GM12878 (cell line): ENCODE measurements around the gene PCCB. TPM values are rescaled to one million over a fixed set of nuclear protein-coding genes. Genes with fewer than 3 reads are reported as not detected.
A peak's percentile ranks its signal among the peaks of the same experiment; 100 is the strongest.

Experiments used
- ATAC-seq: fragments of 200-7000 bp; cut with Tn5 transposase; 3 replicates; pipeline ENCODE4 v1.9.1; 2020; ENCODE audit warnings: mild to moderate bottlenecking, moderate library complexity
- BruUV-seq: library from RNA; stranded (reverse); fragments of 400-500 nt; replicated peaks from 2 replicates; lab custom pipeline; 2021; lab: Mats Ljungman, UMichigan
- CTCF ChIA-PET: fragments of 300-600 bp; sonication (Branson Sonifier 250); formaldehyde crosslinking; extraction: SDS; loops from one replicate; lab custom pipeline; 2021; ENCODE audit warnings: inconsistent platforms; lab: Yijun Ruan, JAX
- POLR2A ChIA-PET: fragments of 350-600 bp; formaldehyde crosslinking; extraction: SDS; loops from one replicate; lab custom pipeline; 2021; ENCODE audit warnings: inconsistent platforms; lab: Charles Lee
- RAD21 ChIA-PET: fragments of 300-600 bp; sonication (Branson Sonifier 250); formaldehyde crosslinking; loops from one replicate; lab custom pipeline; 2023; ENCODE audit warnings: antibody characterized with exemption; ENCODE audit not compliant: unreplicated experiment; lab: Charles Lee
- SMC1A ChIA-PET: fragments of 300-600 bp; sonication (Branson Sonifier 250); formaldehyde crosslinking; loops from one replicate; lab custom pipeline; 2023; ENCODE audit not compliant: unreplicated experiment, uncharacterized antibody; lab: Charles Lee
- DNase-seq: peaks from one replicate; pipeline ENCODE4 v3.0.0-alpha.2; 2011; ENCODE audit warnings: low read depth, low spot score
- FAIRE-seq: peaks from 3 replicates; lab custom pipeline; 2011; peaks lifted over from hg19 to GRCh38; lab: Jason Lieb, UNC
- H2AFZ ChIP-seq: 2 replicates; pipeline ENCODE4 v1.6.0; 2011; ENCODE audit warnings: low read depth, low read length, control low read depth; ENCODE audit not compliant: control insufficient read depth
- H3K27ac ChIP-seq: 2 replicates; pipeline ENCODE4 v1.5.1; 2011; ENCODE audit warnings: control low read depth; ENCODE audit not compliant: control insufficient read depth, insufficient read depth
- H3K27me3 ChIP-seq, 2 experiments: replicated peaks in 1 of 2; 2 replicates each; pipeline versions ENCODE4 v1.6.0 to v1.6.1; 2011; ENCODE audit warnings: low read length in 1 of 2; ENCODE audit not compliant: control insufficient read depth in 2 of 2, insufficient read depth in 2 of 2
- H3K36me3 ChIP-seq, 2 experiments: 2 replicates each; pipeline ENCODE4 v1.5.1; 2011; ENCODE audit warnings: low read length in 1 of 2; ENCODE audit not compliant: control insufficient read depth in 2 of 2, insufficient read depth in 2 of 2
- H3K4me1 ChIP-seq: 2 replicates; pipeline ENCODE4 v1.6.1; 2011; ENCODE audit warnings: mild to moderate bottlenecking, low read length, moderate library complexity, mixed read lengths; ENCODE audit not compliant: control insufficient read depth, insufficient read depth
- H3K4me2 ChIP-seq: 2 replicates; pipeline ENCODE4 v1.6.0; 2011; ENCODE audit warnings: control low read depth; ENCODE audit not compliant: control insufficient read depth, insufficient read depth
- H3K4me3 ChIP-seq: fragments of 200-600 bp; sonication (generic); 2 replicates; pipeline ENCODE4 v1.5.1; 2016
- H3K79me2 ChIP-seq: 2 replicates; pipeline ENCODE4 v1.6.0; 2011; ENCODE audit warnings: low read length; ENCODE audit not compliant: control insufficient read depth, insufficient read depth
- H3K9ac ChIP-seq: 2 replicates; pipeline ENCODE4 v1.8.0; 2011; ENCODE audit warnings: low read length, control low read depth, mixed read lengths; ENCODE audit not compliant: control insufficient read depth, insufficient read depth
- H3K9me3 ChIP-seq: replicated peaks from 3 replicates; pipeline ENCODE4 v1.5.1; 2011; ENCODE audit warnings: mild to moderate bottlenecking, low read length; ENCODE audit not compliant: control insufficient read depth, insufficient read depth
- H4K20me1 ChIP-seq: 2 replicates; pipeline ENCODE4 v1.6.0; 2011; ENCODE audit not compliant: control insufficient read depth, insufficient read depth
- CHD4 ChIP-seq: fragments of 200-600 bp; sonication (generic); IDR thresholded peaks from 2 replicates; pipeline ENCODE4 v1.6.1; 2016; ENCODE audit warnings: mild to moderate bottlenecking
- CREB1 ChIP-seq: IDR thresholded peaks from 2 replicates; pipeline ENCODE4 v1.6.1; 2012; ENCODE audit warnings: low read depth, mild to moderate bottlenecking, inconsistent platforms
- E2F8 ChIP-seq: fragments of 450-650 bp; IDR thresholded peaks from 2 replicates; pipeline ENCODE4 v1.6.1; 2018; ENCODE audit warnings: mild to moderate bottlenecking, low read depth, moderate library complexity; ENCODE audit not compliant: partially characterized antibody
- FOXM1 ChIP-seq: IDR thresholded peaks from 2 replicates; pipeline ENCODE4 v1.6.1; 2012; ENCODE audit warnings: low read depth, mild to moderate bottlenecking, inconsistent platforms, low read length, moderate library complexity
- KAT2A ChIP-seq: conservative IDR thresholded peaks from 2 replicates; pipeline ENCODE4 v1.6.1; 2011; ENCODE audit warnings: low read depth, low read length; ENCODE audit not compliant: control insufficient read depth
- MXI1 ChIP-seq: fragments of 150-350 bp; IDR thresholded peaks from 2 replicates; pipeline ENCODE4 v1.6.1; 2011; ENCODE audit warnings: low read depth, mild to moderate bottlenecking, inconsistent platforms, low read length, improper control_type of control experiment
- NR2C1 ChIP-seq: fragments of 450-650 bp; IDR thresholded peaks from 2 replicates; pipeline ENCODE4 v1.6.1; 2017; ENCODE audit warnings: antibody characterized with exemption, mild to moderate bottlenecking, moderate library complexity
- REST ChIP-seq: IDR thresholded peaks from 2 replicates; pipeline ENCODE4 v1.6.1; 2012; ENCODE audit warnings: mild to moderate bottlenecking, low read depth, low read length
- SIN3A ChIP-seq: IDR thresholded peaks from 2 replicates; pipeline ENCODE4 v1.6.1; 2012; ENCODE audit warnings: low read depth, low read length, improper control_type of control experiment
- TCF3 ChIP-seq: IDR thresholded peaks from 2 replicates; pipeline ENCODE4 v1.6.1; 2012; ENCODE audit warnings: low read depth, mild to moderate bottlenecking, low read length, borderline replicate concordance; ENCODE audit not compliant: insufficient read depth
- WGBS: methylation state at CpG from one replicate; pipeline ENCODE4 v1.1.6; 2016; ENCODE audit warnings: low lambda C conversion rate; ENCODE audit not compliant: insufficient replicate concordance, insufficient coverage; ENCODE audit errors: missing lambda C conversion rate; 5-methylcytosine and 5-hydroxymethylcytosine counted together
- in situ Hi-C: fragments of 300-500 bp; cut with MboI; formaldehyde crosslinking; loops from 9 replicates; pipeline ENCODE4 v1.14.3; 2018; ENCODE audit warnings: mixed read lengths
- intact Hi-C: fragments of 100-400 bp; cut with micrococcal nuclease; formaldehyde crosslinking; loops from one replicate; pipeline ENCODE4 v1.14.2; 2022; ENCODE audit not compliant: unreplicated experiment
- polyA plus RNA-seq, 11 experiments: library from polyadenylated mRNA; depleted of rRNA in 4 of 11; unstranded in 6 of 11; stranded (reverse) in 5 of 11; fragments of >200 nt; fragmentation: Nextera tagmentation in 4 of 11; fragmentation: Illumina TruSeq in 1 of 11; extraction: Ambion mirVana in 4 of 11; extraction: Trizol in 1 of 11; gene quantifications; 1 replicate in 1 of 11; 2 replicates in 10 of 11; pipeline versions ENCODE4 v1.2.1 to v1.2.3, GENCODE V29; 2011 to 2016; ENCODE audit warnings: inconsistent platforms in 2 of 11, missing spikeins in 2 of 11, low read depth in 1 of 11
- total RNA-seq, 4 experiments: library from RNA; depleted of rRNA in 3 of 4; stranded (reverse); fragments of >200 nt in 3 of 4; fragmentation: Illumina TruSeq in 1 of 4; extraction: Trizol in 1 of 4; gene quantifications; 2 replicates each; pipeline versions ENCODE4 v1.2.1 to v1.2.3, GENCODE V29; 2013 to 2021
- TF ChIP-seq, protein P1 (sequence below): fragments of 450-650 bp; IDR thresholded peaks from 2 replicates; pipeline ENCODE4 v1.6.1; 2017; ENCODE audit warnings: low read depth, mild to moderate bottlenecking, moderate library complexity
- TF ChIP-seq, protein P2 (sequence below), 3 experiments: IDR thresholded peaks in 2 of 3; conservative IDR thresholded peaks in 1 of 3; 2 replicates each; pipeline ENCODE4 v1.5.1; 2011; ENCODE audit warnings: low read depth in 3 of 3, low read length in 3 of 3, mild to moderate bottlenecking in 3 of 3, control low read depth in 2 of 3, moderate library complexity in 2 of 3, inconsistent platforms in 1 of 3, mixed read lengths in 1 of 3; ENCODE audit not compliant: control insufficient read depth in 2 of 3, insufficient read depth in 1 of 3; ENCODE audit errors: extremely low read depth in 1 of 3

The PCCB gene
- total and polyA plus RNA-seq, 10 of the 15 experiments (the other 5 are each of a cell fraction or from before 2014, with no cell fraction given): 67.2 to 133 (median 86.9) TPM

DNA sequence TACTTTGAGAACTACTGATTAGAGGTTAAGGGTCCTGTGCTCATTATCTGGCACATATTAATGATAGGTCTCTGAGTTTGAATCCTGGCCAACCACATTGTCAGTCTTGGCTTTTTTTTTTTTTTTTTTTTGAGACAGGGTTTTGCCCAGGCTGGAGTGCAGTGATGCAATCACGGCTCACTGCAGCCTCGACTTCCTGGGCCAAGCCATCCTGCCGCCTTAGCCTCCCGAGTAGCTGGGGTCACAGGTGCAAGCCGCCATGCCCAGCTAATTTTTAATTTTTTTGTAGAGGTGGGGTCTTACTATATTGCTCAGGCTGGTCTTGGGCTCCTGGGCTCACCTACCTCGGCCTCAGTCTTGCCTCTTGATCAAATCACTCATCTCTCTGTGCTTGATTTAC lies 547 bp upstream of the PCCB start:
- no peak for FAIRE-seq
- H3K9me3 ChIP-seq: no peaks in the 10 kb centered on the region
- ChIA-PET RAD21 (interaction anchor here (3.5 kb wide), 1 partner anchor 503 kb away, joined by 23 read pairs; the partner anchor contains the start of gene STAG1), POLR2A (interaction anchor here (0.7 to 2.9 kb wide), 4 partner anchors 55 to 503 kb away, joined by 3 to 15 read pairs (median 4); partner anchors contain the start of gene STAG1), SMC1A (interaction anchor here (1.4 to 3.8 kb wide), 2 partner anchors 52 to 102 kb away, joined by 3 to 24 read pairs; partner anchors contain the start of gene MSL2), CTCF (interaction anchor here (0.6 to 7.2 kb wide), 6 partner anchors 56 to 764 kb away, joined by 3 to 43 read pairs (median 9); partner anchors contain the start of gene STAG1)
- DNase-seq: no peak
- peak overlapping the region; percentile 77 for H3K4me2 ChIP-seq
- peaks cover 15% of the 10 kb centered on the region for H3K79me2 ChIP-seq
- H2AFZ ChIP-seq: peak overlapping the region; percentile 91
- H3K9ac ChIP-seq: peak overlapping the region; percentile 58
- intact Hi-C loops (no loop called here), in situ Hi-C loops (loop anchor here (5.0 kb wide), 1 partner anchor 52 kb away; the partner anchor contains the start of gene MSL2)
- BruUV-seq: no TSS peak
- WGBS: 2% methylated on average over 4 of the region's 6 CpGs
- H4K20me1 ChIP-seq: no peaks in the 10 kb centered on the region
- H3K27me3 ChIP-seq: no peaks in the 10 kb centered on the region
- peak overlapping the region; percentile 66; the same call in 1 of the 2 replicates for H3K4me3 ChIP-seq
- H3K4me1 ChIP-seq: peaks cover 15% of the 10 kb centered on the region
- no peaks in the 10 kb centered on the region for H3K36me3 ChIP-seq
- peak overlapping the region; percentile 71; the same call in 1 of the 2 replicates for H3K27ac ChIP-seq
- no peak for ATAC-seq
- TF ChIP-seq CREB1 (no peak), E2F8 (no peak), TCF3 (no peak), SIN3A (no peak), MXI1 (no peak), NR2C1 (no peak), FOXM1 (no peak), KAT2A (no peak), REST (no peak), CHD4 (no peak)
- TF ChIP-seq, protein P1, sequence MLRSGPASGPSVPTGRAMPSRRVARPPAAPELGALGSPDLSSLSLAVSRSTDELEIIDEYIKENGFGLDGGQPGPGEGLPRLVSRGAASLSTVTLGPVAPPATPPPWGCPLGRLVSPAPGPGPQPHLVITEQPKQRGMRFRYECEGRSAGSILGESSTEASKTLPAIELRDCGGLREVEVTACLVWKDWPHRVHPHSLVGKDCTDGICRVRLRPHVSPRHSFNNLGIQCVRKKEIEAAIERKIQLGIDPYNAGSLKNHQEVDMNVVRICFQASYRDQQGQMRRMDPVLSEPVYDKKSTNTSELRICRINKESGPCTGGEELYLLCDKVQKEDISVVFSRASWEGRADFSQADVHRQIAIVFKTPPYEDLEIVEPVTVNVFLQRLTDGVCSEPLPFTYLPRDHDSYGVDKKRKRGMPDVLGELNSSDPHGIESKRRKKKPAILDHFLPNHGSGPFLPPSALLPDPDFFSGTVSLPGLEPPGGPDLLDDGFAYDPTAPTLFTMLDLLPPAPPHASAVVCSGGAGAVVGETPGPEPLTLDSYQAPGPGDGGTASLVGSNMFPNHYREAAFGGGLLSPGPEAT: no peak
- TF ChIP-seq, protein P2, sequence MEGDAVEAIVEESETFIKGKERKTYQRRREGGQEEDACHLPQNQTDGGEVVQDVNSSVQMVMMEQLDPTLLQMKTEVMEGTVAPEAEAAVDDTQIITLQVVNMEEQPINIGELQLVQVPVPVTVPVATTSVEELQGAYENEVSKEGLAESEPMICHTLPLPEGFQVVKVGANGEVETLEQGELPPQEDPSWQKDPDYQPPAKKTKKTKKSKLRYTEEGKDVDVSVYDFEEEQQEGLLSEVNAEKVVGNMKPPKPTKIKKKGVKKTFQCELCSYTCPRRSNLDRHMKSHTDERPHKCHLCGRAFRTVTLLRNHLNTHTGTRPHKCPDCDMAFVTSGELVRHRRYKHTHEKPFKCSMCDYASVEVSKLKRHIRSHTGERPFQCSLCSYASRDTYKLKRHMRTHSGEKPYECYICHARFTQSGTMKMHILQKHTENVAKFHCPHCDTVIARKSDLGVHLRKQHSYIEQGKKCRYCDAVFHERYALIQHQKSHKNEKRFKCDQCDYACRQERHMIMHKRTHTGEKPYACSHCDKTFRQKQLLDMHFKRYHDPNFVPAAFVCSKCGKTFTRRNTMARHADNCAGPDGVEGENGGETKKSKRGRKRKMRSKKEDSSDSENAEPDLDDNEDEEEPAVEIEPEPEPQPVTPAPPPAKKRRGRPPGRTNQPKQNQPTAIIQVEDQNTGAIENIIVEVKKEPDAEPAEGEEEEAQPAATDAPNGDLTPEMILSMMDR (IDR thresholded peaks at IDR 0.05 in 2 of 3, conservative IDR thresholded peaks at IDR 0.05 in 1 of 3; ENCODE audit: control insufficient read depth in 2 of 3, extremely low read depth in 1 of 3, insufficient read depth in 1 of 3, low read depth in 3 of 3, low read length in 3 of 3): no peak
